Activated CD4-positive, alpha-beta T cell treated with anti-CD3 and anti-CD28 coated beads, Interleukin-2, amount 50 U/mL, for 4 hours (primary cell): ENCODE results near the gene RNF138.
"Not testable (repeated sequence)": the region's sequence is repeated elsewhere in the genome, so short reads cannot be mapped to it uniquely, and the experiment has no call there.

Experiments
- DNase-seq, 2 experiments: peaks; one replicate each; pipeline ENCODE4 v3.0.0-alpha.2; 2020

RNF138 gene

GRCh38 chr18:32096946-32097345, 5.3 kb downstream of the RNF138 start:
- DNase-seq: no peak

GRCh38 chr18:32104516-32104915, 12.8 kb downstream of the RNF138 start:
- DNase-seq: no peak

GRCh38 chr18:32110005-32110404, 18.3 kb downstream of the RNF138 start:
- no peak for DNase-seq

GRCh38 chr18:32111706-32112105, 20.0 kb downstream of the RNF138 start:
- DNase-seq: no peak

DNA sequence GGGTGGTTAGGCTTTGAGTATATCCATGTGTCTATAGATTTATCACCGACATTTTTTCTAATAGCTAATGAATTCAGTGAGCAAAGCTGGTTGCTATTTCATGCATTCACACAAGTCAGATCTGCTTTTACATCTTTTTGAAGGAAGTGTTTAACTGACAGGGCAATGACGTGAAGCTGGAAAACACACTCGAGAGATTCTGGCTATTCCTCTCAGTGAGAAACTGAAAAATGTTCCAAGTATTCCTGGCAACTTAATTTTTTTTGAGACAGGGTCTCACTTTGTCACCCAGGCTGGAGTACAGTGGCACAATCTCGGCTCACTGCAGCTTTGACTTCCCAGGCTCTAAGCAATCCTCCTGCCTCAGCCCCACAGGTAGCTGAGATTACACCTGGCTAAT, 21.2 kb downstream of the RNF138 start:
- DNase-seq: no peak

DNA sequence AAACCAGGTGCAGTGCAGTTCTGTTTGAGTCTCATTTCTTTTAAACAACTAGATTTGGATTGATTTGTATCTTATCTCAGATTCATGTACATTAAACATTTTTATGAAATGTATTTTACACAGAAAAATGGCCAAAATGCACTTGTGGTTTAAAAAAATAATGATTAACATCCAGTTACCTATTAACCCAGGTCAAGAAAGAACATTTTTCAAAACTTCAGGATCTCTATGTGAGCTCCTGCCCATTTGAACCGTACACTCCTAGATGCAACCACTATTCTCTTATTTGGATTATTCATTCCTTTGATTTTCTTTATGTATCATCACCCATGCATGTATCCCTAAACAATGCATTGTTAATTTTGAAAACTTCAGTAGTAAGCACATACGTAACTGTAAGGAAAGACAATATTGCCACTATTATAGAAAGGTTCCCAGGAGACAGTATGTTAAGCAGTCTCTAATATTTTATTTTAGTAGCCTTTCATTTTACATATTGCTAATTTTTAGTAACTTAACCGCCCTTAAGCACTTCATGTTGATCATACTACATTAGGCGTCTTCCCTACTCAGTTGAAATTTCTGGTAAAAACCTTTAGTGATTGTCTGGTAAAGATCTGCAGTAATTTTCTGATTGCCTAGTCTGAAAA, 22.7 kb downstream of the RNF138 start:
- no peak for DNase-seq

DNA sequence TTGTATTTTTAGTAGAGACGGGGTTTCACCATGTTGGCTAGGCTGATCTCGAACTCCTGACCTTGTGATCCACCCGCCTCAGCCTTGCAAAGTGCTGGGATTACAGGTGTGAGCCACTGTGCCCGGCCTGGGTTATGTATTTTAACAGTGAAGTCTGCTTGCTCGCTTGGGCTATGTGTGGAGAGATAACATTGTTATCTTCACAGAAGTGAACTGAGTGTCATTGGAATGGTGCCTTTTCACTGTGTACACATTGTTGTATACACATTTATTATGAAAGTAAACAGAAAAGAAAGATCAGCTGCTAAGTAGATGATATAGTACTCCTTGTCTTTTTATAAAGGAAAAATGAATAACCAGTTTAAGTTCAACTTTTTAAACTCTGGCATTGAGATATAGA, 30.4 kb downstream of the RNF138 start:
- DNase-seq: no peak

DNA sequence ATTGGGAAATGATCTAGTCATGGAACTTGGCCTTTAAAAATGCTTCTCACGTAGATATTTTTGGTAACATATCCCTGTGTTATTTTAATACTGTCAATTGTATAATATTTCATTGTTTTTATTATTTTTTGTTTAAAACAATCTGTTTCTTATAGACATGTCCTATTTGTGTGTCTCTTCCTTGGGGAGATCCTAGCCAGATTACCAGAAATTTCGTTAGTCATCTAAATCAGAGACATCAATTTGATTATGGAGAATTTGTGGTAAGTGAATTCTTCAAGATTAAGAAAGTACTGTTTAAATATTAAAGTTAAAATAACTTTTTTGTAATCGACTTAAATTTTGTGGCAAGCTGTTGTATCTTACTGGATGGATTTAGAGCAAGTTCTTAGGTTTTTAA, 34.9 kb downstream of the RNF138 start:
- no peak for DNase-seq

- no peak for DNase-seq
These were observed 44.0 kb downstream of the RNF138 start for GRCh38 chr18:32135625-32136024.

DNA sequence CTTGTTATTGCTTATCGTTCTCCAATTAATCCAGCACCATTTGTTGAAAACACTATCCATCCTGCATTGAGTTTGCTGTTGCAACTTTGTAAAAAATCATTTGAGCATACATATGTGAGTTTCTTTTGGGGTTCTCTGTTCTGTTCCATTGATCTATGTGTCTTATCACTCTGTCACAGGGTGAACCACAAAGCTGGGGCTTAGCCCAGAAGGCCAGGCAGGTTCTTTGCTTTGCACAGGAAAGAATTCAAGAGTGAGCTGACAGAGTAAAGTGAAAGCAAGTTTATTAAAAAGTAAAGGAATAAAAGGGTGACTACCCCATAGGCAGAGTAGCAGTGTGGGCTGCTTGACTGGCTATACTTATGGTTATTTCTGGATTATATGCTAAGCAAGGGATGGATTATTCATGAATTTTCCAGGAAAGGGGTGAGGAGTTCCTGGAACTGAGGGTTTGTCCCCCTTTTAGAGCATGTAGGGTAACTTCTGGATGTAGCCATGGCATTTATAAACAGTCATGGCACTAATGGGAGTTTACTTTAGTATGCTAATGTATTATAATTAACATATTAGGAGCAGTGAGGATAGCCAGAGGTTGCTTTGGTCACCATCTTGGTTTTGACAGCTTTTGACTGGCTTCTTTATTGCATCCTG, 46.8 kb downstream of the RNF138 start:
- DNase-seq: no peak

GRCh38 chr18:32139835-32140283, 48.2 kb downstream of the RNF138 start:
- no peak for DNase-seq

DNA sequence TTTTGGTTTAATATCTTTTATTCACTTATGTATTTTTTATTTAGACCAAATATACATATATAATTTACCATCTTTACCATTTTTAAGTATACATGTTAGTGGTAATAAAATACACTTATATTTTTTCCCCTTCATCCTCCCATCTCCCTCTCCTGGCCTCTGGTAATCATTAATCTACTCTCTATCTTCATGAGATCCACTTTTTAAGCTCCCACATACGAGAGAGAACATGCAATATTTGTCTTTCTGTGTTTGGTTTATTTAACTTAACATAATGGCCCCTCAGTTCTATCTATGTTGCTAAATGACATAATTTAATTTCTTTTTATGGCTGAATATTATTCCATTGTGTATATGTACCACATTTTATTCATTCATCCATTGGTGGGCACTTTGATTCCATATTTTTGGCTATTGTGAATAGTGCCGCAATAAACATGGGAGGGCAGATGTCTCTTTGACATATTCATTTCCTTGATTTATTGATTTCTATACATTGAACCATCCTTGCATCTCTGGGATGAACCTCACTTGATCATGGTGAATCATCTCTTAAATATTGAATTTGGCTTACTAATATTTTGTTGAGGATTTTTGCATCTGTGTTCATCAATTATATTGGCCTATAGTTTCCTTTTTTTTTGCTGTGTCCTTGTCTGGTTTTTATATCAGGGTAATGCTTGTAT, 56.7 kb downstream of the RNF138 start:
- no peak for DNase-seq

- no peak for DNase-seq
These were observed 61.2 kb downstream of the RNF138 start for GRCh38 chr18:32152705-32153448.

- no peak for DNase-seq
These were observed 65.2 kb downstream of the RNF138 start for GRCh38 chr18:32156855-32157254.

- DNase-seq: no peak
These were observed 65.9 kb downstream of the RNF138 start for GRCh38 chr18:32157580-32157979.

DNA sequence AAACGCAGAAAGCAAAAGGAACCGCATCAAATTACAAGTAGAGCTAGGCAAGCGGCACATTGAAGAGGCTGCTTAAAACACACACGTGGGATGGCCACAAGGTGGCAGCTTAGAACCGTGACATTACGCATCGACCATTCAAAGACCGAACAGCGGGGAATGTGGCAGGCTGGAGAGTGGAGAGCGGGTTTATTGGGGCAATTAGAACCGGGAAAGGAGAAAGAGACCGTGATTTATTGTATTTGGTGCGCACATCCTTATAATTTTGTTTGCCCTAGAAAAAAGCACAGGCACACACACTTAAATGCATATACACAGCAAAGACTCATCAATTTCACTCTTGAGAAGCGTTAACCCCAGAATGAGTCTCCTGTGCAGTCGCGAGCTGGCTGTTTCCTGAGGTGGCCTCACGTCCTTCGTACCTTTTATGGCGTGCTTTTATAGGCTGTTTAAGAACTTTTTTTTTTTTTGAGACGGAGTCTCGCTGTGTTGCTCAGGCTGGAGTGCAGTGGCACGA, 66.5 kb downstream of the RNF138 start:
- DNase-seq: peak; percentile 62 to 65

GRCh38 chr18:32158631-32159030, 67.0 kb downstream of the RNF138 start:
- not testable (repeated sequence) for DNase-seq

DNA sequence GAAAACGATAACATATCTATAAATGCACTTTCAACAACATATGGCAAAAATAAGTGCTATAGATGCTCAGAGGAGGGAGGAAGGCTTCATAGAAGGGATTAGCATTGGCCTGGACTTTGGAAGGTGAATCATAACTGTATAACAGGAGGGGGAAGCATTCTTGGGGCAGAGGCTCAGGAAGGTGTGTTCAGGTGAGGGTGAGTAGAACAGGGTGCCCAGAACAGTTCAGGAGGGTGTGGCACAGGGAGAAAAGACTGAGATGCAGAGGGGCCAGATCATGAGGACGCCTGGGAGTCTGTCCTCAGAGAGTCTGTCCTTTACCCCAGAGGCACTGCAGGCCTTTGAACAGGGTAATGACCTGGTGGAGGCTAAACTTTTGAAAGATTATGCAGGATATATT, 68.9 kb downstream of the RNF138 start:
- DNase-seq: no peak

DNA sequence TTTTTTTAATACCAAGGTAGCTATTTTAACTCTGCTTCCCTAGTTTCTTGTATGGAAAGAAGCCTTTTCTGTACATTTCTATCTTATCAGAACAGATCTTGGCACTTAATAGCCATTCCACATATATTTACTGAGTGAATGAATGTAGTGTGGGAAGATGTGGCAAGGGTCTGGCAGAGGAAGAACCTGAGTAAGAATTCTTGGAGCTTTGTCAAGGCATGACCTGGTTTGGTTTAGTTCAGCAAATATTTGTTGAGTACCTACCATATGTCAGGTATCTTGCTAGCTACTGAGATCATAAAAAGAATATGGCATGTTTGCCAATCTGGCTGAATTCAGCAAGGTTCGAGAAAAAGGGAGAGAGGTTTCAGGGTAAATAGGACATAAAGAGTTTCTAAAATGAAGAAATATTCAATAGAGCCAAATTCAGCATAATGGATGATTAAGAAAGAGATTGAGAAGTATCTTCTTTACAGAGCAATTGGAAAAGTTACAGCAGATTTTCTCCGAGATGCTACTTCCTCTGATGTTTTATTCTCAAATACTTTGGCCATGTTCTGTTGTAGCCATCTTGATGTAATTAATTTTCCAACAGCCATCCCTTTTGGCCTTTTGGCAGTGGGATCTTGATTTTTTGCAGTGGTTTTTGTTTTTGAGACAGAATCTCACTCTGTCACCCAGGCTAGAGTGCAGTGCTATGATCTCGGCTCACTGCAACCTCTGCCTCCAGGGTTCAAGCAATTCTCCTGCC, 76.5 kb downstream of the RNF138 start:
- no peak for DNase-seq

DNA sequence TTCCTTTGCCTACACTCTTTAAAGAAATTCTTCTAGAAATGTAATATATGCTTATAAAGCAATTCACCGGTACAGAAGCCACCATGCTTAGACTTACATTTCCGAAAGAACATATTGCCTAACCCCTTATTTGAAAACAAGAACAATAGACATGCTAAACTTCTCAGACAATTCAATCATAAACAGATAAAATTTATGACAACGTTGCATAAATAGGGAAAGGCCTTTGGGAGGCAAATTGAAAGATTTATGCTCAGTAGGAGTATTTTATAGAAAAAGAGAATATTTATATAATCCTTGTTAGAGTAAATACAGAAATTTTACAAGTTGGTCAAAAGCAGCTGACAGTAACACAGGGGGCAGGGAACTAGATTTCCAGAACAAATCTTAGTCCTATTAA, 82.0 kb downstream of the RNF138 start:
- DNase-seq: no peak

- DNase-seq: no peak
These were observed 83.0 kb downstream of the RNF138 start for GRCh38 chr18:32174719-32175118.

DNA sequence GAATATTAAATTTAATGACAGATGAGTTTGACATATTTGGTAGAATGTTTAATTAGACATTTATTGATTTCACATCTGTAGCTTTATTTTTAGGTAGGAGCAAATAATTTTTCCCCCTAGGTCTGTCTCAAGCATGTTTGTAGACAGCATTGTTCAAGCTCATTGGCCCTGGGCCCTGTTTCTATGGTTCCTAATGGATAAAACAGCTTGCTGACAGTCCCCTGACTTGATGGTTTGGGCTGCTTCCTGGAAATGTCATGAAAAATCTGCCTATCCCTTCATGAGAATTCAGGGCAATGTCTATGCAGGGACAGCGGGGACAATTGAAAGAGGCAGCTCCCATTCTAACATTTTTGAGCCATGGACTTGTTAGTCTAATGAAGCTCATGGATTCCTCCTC, 83.6 kb downstream of the RNF138 start:
- DNase-seq: no peak

DNA sequence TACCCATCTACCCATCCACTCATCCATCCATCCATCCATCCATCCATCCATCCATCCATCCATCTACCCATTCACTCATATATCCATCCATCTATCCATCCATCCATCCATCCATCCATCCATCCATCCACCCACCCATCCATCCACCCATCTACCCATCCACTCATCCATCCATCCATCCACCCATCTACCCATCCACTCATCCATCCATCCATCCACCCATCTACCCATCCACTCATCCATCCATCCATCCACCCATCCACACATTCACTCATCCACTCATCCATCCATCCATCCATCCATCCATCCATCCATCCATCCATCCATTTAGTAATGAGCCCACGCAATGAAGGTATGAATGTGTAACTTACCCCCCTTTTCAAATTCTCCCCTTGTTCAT, 85.1 kb downstream of the RNF138 start:
- not testable (repeated sequence) for DNase-seq
